Uterus (tissue), 2 donors: ENCODE measurements around the gene LCMT1.

ENCODE experiments used
- POLR2A ChIP-seq, 2 donors: fragments of 450-650 bp; IDR thresholded peaks; one replicate each; pipeline ENCODE4 v1.6.1; 2016; ENCODE audit warnings: antibody characterized with exemption in 2 of 2, mild to moderate bottlenecking in 1 of 2, moderate library complexity in 1 of 2
- TF ChIP-seq, protein P1 (sequence below), 4 experiments: fragments of 200-600 bp in 2 of 4; fragments of 450-650 bp in 2 of 4; sonication (generic) in 2 of 4; IDR thresholded peaks; one replicate each; pipeline ENCODE4 v1.5.1; 2016 to 2019; ENCODE audit warnings: antibody characterized with exemption in 4 of 4, mild to moderate bottlenecking in 2 of 4, moderate library complexity in 1 of 4

DNA sequence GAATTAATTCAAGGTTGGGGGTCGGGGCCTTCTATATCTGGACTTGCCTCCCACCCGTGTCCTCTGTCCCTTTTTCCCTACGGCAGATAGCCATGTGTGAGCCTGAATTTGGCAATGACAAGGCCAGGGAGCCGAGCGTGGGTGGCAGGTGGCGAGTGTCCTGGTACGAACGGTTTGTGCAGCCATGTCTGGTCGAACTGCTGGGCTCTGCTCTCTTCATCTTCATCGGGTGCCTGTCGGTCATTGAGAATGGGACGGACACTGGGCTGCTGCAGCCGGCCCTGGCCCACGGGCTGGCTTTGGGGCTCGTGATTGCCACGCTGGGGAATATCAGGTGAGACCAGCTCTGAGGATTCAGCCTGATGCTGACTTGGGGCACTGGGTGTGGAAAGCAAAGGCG lies 105.6 kb downstream of the LCMT1 start:
- TF ChIP-seq POLR2A (IDR thresholded peaks at IDR 0.05) = no peak
- TF ChIP-seq, protein P1, sequence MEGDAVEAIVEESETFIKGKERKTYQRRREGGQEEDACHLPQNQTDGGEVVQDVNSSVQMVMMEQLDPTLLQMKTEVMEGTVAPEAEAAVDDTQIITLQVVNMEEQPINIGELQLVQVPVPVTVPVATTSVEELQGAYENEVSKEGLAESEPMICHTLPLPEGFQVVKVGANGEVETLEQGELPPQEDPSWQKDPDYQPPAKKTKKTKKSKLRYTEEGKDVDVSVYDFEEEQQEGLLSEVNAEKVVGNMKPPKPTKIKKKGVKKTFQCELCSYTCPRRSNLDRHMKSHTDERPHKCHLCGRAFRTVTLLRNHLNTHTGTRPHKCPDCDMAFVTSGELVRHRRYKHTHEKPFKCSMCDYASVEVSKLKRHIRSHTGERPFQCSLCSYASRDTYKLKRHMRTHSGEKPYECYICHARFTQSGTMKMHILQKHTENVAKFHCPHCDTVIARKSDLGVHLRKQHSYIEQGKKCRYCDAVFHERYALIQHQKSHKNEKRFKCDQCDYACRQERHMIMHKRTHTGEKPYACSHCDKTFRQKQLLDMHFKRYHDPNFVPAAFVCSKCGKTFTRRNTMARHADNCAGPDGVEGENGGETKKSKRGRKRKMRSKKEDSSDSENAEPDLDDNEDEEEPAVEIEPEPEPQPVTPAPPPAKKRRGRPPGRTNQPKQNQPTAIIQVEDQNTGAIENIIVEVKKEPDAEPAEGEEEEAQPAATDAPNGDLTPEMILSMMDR (IDR thresholded peaks at IDR 0.05) = no peak
